T-helper 9 cell (primary cell): ENCODE data around the gene FBXL15.
A peak's percentile ranks its signal among the peaks of the same experiment; 100 is the strongest.
"Not testable (repeated sequence)": the region's sequence is repeated elsewhere in the genome, so short reads cannot be mapped to it uniquely, and the experiment has no call there.

ENCODE experiments used
- DNase-seq: peaks from one replicate; pipeline ENCODE4 v3.0.0-alpha.2; 2020

FBXL15 gene

GRCh38 chr10:102431452-102432124, 11.0 kb downstream of the FBXL15 start:
- no peak for DNase-seq

GRCh38 chr10:102432162-102432950, 11.7 kb downstream of the FBXL15 start, which contains the start of gene CUEDC2:
Gene CUEDC2, minus strand, starts transcription at chr10:102432574. Its CDS starts 7,386 bp downstream, at chr10:102425188.
- peak; percentile 95 for DNase-seq

- DNase-seq, result no peak
Measured at GRCh38 chr10:102433619-102434046, 13.0 kb downstream of the FBXL15 start.

- DNase-seq, result no peak
Measured at GRCh38 chr10:102434394-102435132, 13.9 kb downstream of the FBXL15 start.

GRCh38 chr10:102435133-102435497, 14.5 kb downstream of the FBXL15 start:
- DNase-seq, result no peak

- DNase-seq, result no peak
Measured at GRCh38 chr10:102435529-102436233, 15.0 kb downstream of the FBXL15 start.

- no peak for DNase-seq
Measured at GRCh38 chr10:102436312-102436711, 15.7 kb downstream of the FBXL15 start.

GRCh38 chr10:102437515-102437914, 16.9 kb downstream of the FBXL15 start:
- no peak for DNase-seq

- no peak for DNase-seq
Measured at GRCh38 chr10:102438374-102438773, 17.7 kb downstream of the FBXL15 start.

GRCh38 chr10:102444851-102445250, 24.2 kb downstream of the FBXL15 start:
- DNase-seq, result no peak

- peak; percentile 73 for DNase-seq
Measured at GRCh38 chr10:102449321-102450123, 28.9 kb downstream of the FBXL15 start.

GRCh38 chr10:102450124-102450373, 29.4 kb downstream of the FBXL15 start:
- no peak for DNase-seq

- peak; percentile 81 for DNase-seq
Measured at GRCh38 chr10:102450374-102451104, 29.9 kb downstream of the FBXL15 start.

- no peak for DNase-seq
Measured at GRCh38 chr10:102451105-102451969, 30.7 kb downstream of the FBXL15 start, which contains the start of gene C10orf95. Gene C10orf95, minus strand, starts transcription at chr10:102451543. Its CDS starts 450 bp downstream, at chr10:102451093.

GRCh38 chr10:102452672-102453340, 32.2 kb downstream of the FBXL15 start:
- no peak for DNase-seq

- no peak for DNase-seq
Measured at GRCh38 chr10:102453502-102453901, 32.9 kb downstream of the FBXL15 start.

- DNase-seq, result not testable (repeated sequence)
Measured at GRCh38 chr10:102454662-102455487, 34.2 kb downstream of the FBXL15 start.

GRCh38 chr10:102455893-102456471, 35.3 kb downstream of the FBXL15 start:
- no peak for DNase-seq
